Measurements from ENCODE around the gene HELZ2.

Gene HELZ2

GRCh38 chr20:63579017-63579694, 5.1 kb upstream of the HELZ2 start:
- TF ChIP-seq CTCF (conservative IDR thresholded peaks at IDR 0.05; ENCODE audit: low read length) (no peak), EZH2phosphoT487 (IDR thresholded peaks at IDR 0.05; ENCODE audit: borderline replicate concordance) (no peak)
- no peak overlapping the region for H3K9ac ChIP-seq (ENCODE audit: low read depth, low read length, poor library complexity, severe bottlenecking)
- no peaks in the 10 kb centered on the region for H3K9me3 ChIP-seq (ENCODE audit: insufficient read depth, low read depth, low read length)
- H3K4me2 ChIP-seq (ENCODE audit: low read depth, low read length, poor library complexity, severe bottlenecking), result no peak overlapping the region
- H3F3A ChIP-seq (ENCODE audit: low read depth), result no peaks in the 10 kb centered on the region
- H3K27me3 ChIP-seq (ENCODE audit: insufficient read depth, low read length, poor library complexity, severe bottlenecking), result no peaks in the 10 kb centered on the region
- H3K9me2 ChIP-seq (replicated peaks; ENCODE audit: low read depth, low read length), result no peaks in the 10 kb centered on the region
- H3K79me2 ChIP-seq (ENCODE audit: insufficient read depth, low read length), result no peaks in the 10 kb centered on the region
- H3K4me3 ChIP-seq (ENCODE audit: low read length, poor library complexity, severe bottlenecking), result no peak overlapping the region
- peaks cover 6% of the 10 kb centered on the region for H3K4me1 ChIP-seq (ENCODE audit: insufficient read depth, low read length, poor library complexity, severe bottlenecking)
- no peaks in the 10 kb centered on the region for H4K20me1 ChIP-seq (ENCODE audit: insufficient read depth, low read length, poor library complexity, severe bottlenecking)
- no peak overlapping the region for H2AFZ ChIP-seq (ENCODE audit: low read length)
- H3K36me3 ChIP-seq (ENCODE audit: insufficient read depth, low read length), result no peaks in the 10 kb centered on the region

- TF ChIP-seq EZH2phosphoT487 (IDR thresholded peaks at IDR 0.05; ENCODE audit: borderline replicate concordance) (no peak), CTCF (conservative IDR thresholded peaks at IDR 0.05; ENCODE audit: low read length) (peak; percentile 58)
- Histone ChIP-seq H3K4me2 (ENCODE audit: low read depth, low read length, poor library complexity, severe bottlenecking) (no peak overlapping the region), H3K36me3 (ENCODE audit: insufficient read depth, low read length) (no peaks in the 10 kb centered on the region), H3K4me1 (ENCODE audit: insufficient read depth, low read length, poor library complexity, severe bottlenecking) (peaks cover 10% of the 10 kb centered on the region), H3F3A (ENCODE audit: low read depth) (no peaks in the 10 kb centered on the region), H4K20me1 (ENCODE audit: insufficient read depth, low read length, poor library complexity, severe bottlenecking) (no peaks in the 10 kb centered on the region), H3K4me3 (ENCODE audit: low read length, poor library complexity, severe bottlenecking) (no peak overlapping the region), H3K9me3 (ENCODE audit: insufficient read depth, low read depth, low read length) (no peaks in the 10 kb centered on the region), H3K9ac (ENCODE audit: low read depth, low read length, poor library complexity, severe bottlenecking) (no peak overlapping the region), H3K9me2 (replicated peaks; ENCODE audit: low read depth, low read length) (no peaks in the 10 kb centered on the region), H3K79me2 (ENCODE audit: insufficient read depth, low read length) (no peaks in the 10 kb centered on the region), H3K27me3 (ENCODE audit: insufficient read depth, low read length, poor library complexity, severe bottlenecking) (no peaks in the 10 kb centered on the region), H2AFZ (ENCODE audit: low read length) (no peak overlapping the region)
Measured at GRCh38 chr20:63578224-63579016, 4.4 kb upstream of the HELZ2 start.

GRCh38 chr20:63577317-63577894, 3.4 kb upstream of the HELZ2 start:
- Histone ChIP-seq H3K27me3 (ENCODE audit: insufficient read depth, low read length, poor library complexity, severe bottlenecking) (no peaks in the 10 kb centered on the region), H3K4me2 (ENCODE audit: low read depth, low read length, poor library complexity, severe bottlenecking) (no peak overlapping the region), H3K9me3 (ENCODE audit: insufficient read depth, low read depth, low read length) (no peaks in the 10 kb centered on the region), H3K4me3 (ENCODE audit: low read length, poor library complexity, severe bottlenecking) (no peak overlapping the region), H2AFZ (ENCODE audit: low read length) (no peak overlapping the region), H3K9me2 (replicated peaks; ENCODE audit: low read depth, low read length) (no peaks in the 10 kb centered on the region), H3K4me1 (ENCODE audit: insufficient read depth, low read length, poor library complexity, severe bottlenecking) (peaks cover 16% of the 10 kb centered on the region), H3K79me2 (ENCODE audit: insufficient read depth, low read length) (no peaks in the 10 kb centered on the region), H4K20me1 (ENCODE audit: insufficient read depth, low read length, poor library complexity, severe bottlenecking) (no peaks in the 10 kb centered on the region), H3K36me3 (ENCODE audit: insufficient read depth, low read length) (no peaks in the 10 kb centered on the region), H3K9ac (ENCODE audit: low read depth, low read length, poor library complexity, severe bottlenecking) (no peak overlapping the region), H3F3A (ENCODE audit: low read depth) (no peaks in the 10 kb centered on the region)
- TF ChIP-seq EZH2phosphoT487 (IDR thresholded peaks at IDR 0.05; ENCODE audit: borderline replicate concordance) (no peak), CTCF (conservative IDR thresholded peaks at IDR 0.05; ENCODE audit: low read length) (no peak)

All from Loucy (cell line).